Body of pancreas (tissue), 4 donors: ENCODE data around the gene SLC39A3.

ENCODE experiments used
- POLR2A ChIP-seq, 3 donors: fragments of 450-650 bp; IDR thresholded peaks; one replicate each; pipeline ENCODE4 v1.6.1; 2016; ENCODE audit warnings: antibody characterized with exemption in 3 of 3, mild to moderate bottlenecking in 2 of 3
- TF ChIP-seq, protein P1 (sequence below), 7 experiments: fragments of 450-650 bp in 4 of 7; fragments of 200-600 bp in 3 of 7; sonication (generic) in 3 of 7; IDR thresholded peaks; one replicate each; pipeline ENCODE4 v1.5.1; 2016 to 2019; ENCODE audit warnings: antibody characterized with exemption in 7 of 7

DNA sequence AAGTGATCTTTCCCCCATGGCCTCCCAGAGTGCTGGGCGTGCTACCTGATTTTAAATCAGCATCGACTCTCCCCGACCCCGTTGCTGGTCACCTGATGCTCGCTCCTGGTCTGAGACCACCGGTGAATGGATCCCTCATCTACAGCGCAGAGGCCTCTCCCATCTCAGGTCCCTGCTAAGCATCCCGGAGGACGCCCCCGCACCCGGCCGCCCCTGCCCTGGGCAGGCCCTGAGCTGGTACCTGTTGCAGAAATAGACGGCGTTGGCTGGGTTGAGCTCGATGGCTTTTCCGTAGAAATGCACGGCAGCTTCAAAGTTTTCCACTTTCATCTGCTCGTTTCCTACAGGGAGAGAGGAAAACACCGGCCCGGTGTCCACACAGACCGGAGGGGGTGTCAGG, 25.1 kb upstream of the SLC39A3 start:
- TF ChIP-seq, protein P1, sequence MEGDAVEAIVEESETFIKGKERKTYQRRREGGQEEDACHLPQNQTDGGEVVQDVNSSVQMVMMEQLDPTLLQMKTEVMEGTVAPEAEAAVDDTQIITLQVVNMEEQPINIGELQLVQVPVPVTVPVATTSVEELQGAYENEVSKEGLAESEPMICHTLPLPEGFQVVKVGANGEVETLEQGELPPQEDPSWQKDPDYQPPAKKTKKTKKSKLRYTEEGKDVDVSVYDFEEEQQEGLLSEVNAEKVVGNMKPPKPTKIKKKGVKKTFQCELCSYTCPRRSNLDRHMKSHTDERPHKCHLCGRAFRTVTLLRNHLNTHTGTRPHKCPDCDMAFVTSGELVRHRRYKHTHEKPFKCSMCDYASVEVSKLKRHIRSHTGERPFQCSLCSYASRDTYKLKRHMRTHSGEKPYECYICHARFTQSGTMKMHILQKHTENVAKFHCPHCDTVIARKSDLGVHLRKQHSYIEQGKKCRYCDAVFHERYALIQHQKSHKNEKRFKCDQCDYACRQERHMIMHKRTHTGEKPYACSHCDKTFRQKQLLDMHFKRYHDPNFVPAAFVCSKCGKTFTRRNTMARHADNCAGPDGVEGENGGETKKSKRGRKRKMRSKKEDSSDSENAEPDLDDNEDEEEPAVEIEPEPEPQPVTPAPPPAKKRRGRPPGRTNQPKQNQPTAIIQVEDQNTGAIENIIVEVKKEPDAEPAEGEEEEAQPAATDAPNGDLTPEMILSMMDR (IDR thresholded peaks at IDR 0.05): no peak
- TF ChIP-seq POLR2A (IDR thresholded peaks at IDR 0.05): no peak
